GM12891 (cell line): ENCODE results near the gene UBR4.
A peak's percentile ranks its signal among the peaks of the same experiment; 100 is the strongest.
"Not testable (repeated sequence)": the region's sequence is repeated elsewhere in the genome, so short reads cannot be mapped to it uniquely, and the experiment has no call there.

Experiments
- DNase-seq: peaks from one replicate; pipeline ENCODE4 v3.0.0; 2011; ENCODE audit warnings: low spot score; ENCODE audit not compliant: insufficient read length
- FAIRE-seq: peaks from 2 replicates; lab custom pipeline; 2011; peaks lifted over from hg19 to GRCh38; lab: Jason Lieb, UNC
- PAX5 ChIP-seq: IDR thresholded peaks from 2 replicates; pipeline ENCODE4 v1.6.1; 2011; ENCODE audit warnings: low read length, moderate library complexity, mild to moderate bottlenecking; ENCODE audit not compliant: insufficient read depth, severe bottlenecking
- POLR2A ChIP-seq: IDR thresholded peaks from 2 replicates; pipeline ENCODE4 v1.6.1; 2011; ENCODE audit warnings: low read depth, low read length, control low read depth
- POLR2AphosphoS5 ChIP-seq: IDR thresholded peaks from 2 replicates; pipeline ENCODE4 v1.6.1; 2011; ENCODE audit warnings: low read depth, low read length, control low read depth
- POU2F2 ChIP-seq: IDR thresholded peaks from 2 replicates; pipeline ENCODE4 v1.6.1; 2011; ENCODE audit warnings: low read depth, mild to moderate bottlenecking, control low read depth, low read length, moderate library complexity
- SPI1 ChIP-seq: IDR thresholded peaks from 2 replicates; pipeline ENCODE4 v1.6.1; 2011; ENCODE audit warnings: low read depth, low read length, control low read depth
- TAF1 ChIP-seq: IDR thresholded peaks from 2 replicates; pipeline ENCODE4 v1.6.1; 2011; ENCODE audit warnings: low read depth, low read length, control low read depth

Gene UBR4

GRCh38 chr1:19220080-19220846, 10.2 kb upstream of the UBR4 start:
- TF ChIP-seq SPI1 (no peak), TAF1 (no peak), POU2F2 (no peak), POLR2A (no peak), POLR2AphosphoS5 (no peak)
- FAIRE-seq = peak; percentile 28
- DNase-seq = no peak

GRCh38 chr1:19219451-19219850, 9.4 kb upstream of the UBR4 start:
- TF ChIP-seq PAX5 = no peak
- no peak for FAIRE-seq
- no peak for DNase-seq

GRCh38 chr1:19216585-19216984, 6.5 kb upstream of the UBR4 start:
- FAIRE-seq, DNase-seq: not testable (repeated sequence)

- no peak for FAIRE-seq
- TF ChIP-seq POLR2AphosphoS5 (no peak), TAF1 (no peak), POLR2A (no peak), PAX5 (no peak), POU2F2 (no peak), SPI1 (no peak)
- no peak for DNase-seq
Measured at GRCh38 chr1:19213580-19213979, 3.5 kb upstream of the UBR4 start.

- FAIRE-seq = no peak
- no peak for DNase-seq
Measured at GRCh38 chr1:19212167-19212566, 2.1 kb upstream of the UBR4 start.

GRCh38 chr1:19210772-19211549, 895 bp upstream of the UBR4 start:
- TF ChIP-seq TAF1 = no peak
- DNase-seq = no peak
- peak; percentile 40 for FAIRE-seq

More at GRCh38 chr1:19212167-19212566, 2.1 kb upstream of the UBR4 start:
- no peak for TF ChIP-seq POU2F2
- no peak for TF ChIP-seq POLR2A
- TF ChIP-seq PAX5 = no peak
- no peak for TF ChIP-seq SPI1
- TF ChIP-seq POLR2AphosphoS5 = no peak
- TF ChIP-seq TAF1 = no peak

GRCh38 chr1:19209439-19209989, 552 bp downstream of the UBR4 start:
- FAIRE-seq (no peak), DNase-seq (no peak)
- TF ChIP-seq TAF1 = peak; percentile 60; the same call in 1 of the 2 replicates
- TF ChIP-seq SPI1 = no peak
- TF ChIP-seq POLR2A = no peak; the same call in 1 of the 2 replicates
- TF ChIP-seq POU2F2 = peak; percentile 69

- DNase-seq (no peak), FAIRE-seq (peak; percentile 33)
- TF ChIP-seq POLR2A (no peak), PAX5 (no peak), TAF1 (no peak), POLR2AphosphoS5 (no peak)
Measured at GRCh38 chr1:19208710-19209438, 1.2 kb downstream of the UBR4 start.

GRCh38 chr1:19206947-19207346, 3.1 kb downstream of the UBR4 start:
- DNase-seq = no peak
- TF ChIP-seq TAF1 (no peak), POU2F2 (no peak), PAX5 (no peak), SPI1 (no peak), POLR2A (no peak), POLR2AphosphoS5 (no peak)
- FAIRE-seq = no peak

- FAIRE-seq (no peak), DNase-seq (no peak)
- TF ChIP-seq POLR2AphosphoS5 (no peak), PAX5 (no peak), SPI1 (no peak), POU2F2 (no peak), POLR2A (no peak), TAF1 (no peak)
Measured at GRCh38 chr1:19205845-19206244, 4.2 kb downstream of the UBR4 start.
